Measurements from ENCODE around the gene WEE1.

The WEE1 gene

GRCh38 chr11:9565822-9566560, 7.5 kb upstream of the WEE1 start:
- peak in 1 of 2 donors; percentile 42 for DNase-seq (ENCODE audit: low read depth in 1 of 2, low spot score in 1 of 2)

- DNase-seq (ENCODE audit: low read depth in 1 of 2, low spot score in 1 of 2) = no peak
Observed at GRCh38 chr11:9566561-9567063, 6.9 kb upstream of the WEE1 start.

DNA sequence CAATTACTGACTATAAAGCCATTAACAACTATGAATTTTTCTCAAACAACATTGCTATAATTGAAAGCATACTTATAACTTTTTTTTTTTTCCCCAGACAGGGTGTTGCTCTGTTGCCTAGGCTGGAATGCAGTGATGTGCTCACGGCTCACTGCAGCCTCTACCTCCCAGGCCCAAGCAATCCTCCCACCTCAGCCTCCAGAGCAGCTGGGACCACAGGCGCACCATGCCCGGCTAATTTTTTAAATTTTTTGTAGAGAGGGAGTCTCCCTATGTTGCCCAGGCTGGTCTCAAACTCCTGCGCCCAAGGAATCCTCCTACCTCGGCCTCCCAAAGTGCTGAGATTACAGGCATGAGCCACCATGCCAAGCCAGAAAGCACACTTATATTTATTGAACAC, 6.1 kb upstream of the WEE1 start:
- no peak for DNase-seq (ENCODE audit: low read depth in 1 of 2, low spot score in 1 of 2)

GRCh38 chr11:9568161-9568853, 5.2 kb upstream of the WEE1 start:
- DNase-seq (ENCODE audit: low read depth in 1 of 2, low spot score in 1 of 2) = no peak

DNA sequence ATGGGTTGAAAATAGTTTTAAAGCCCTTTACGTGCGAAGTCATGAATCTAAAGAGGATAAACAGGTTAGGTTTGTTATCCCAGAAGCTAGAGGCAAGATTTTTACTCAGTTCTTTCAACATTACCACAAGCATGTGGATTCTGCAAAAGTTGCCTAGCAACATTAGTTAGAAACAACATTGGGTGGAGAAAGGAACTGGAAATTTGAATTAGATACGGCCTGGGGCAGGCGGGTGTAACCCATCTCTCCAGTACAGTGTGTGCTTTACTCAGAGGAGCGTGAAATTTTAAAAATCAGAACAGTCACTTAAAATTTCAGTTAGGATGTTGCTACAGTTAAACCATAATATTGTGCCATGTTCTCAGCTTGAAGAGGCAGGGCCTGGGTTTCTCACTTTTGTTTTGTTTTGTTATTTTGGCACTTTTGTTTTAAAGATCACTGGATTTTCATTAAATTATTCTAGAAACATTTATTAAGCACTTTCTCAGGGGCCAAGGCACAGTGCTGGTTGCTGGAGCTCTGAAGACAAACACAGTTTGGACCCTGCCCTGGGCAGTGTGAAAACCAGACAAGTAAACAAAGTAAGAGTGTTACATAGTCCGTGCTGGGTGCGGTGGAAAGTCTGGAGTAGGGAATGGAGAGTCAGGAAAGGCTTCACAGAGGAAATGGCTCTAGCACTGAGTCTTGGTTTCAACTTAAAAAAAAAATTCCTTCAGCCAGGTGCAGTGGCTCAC, 4.4 kb upstream of the WEE1 start:
- no peak for DNase-seq (ENCODE audit: low read depth in 1 of 2, low spot score in 1 of 2)

DNA sequence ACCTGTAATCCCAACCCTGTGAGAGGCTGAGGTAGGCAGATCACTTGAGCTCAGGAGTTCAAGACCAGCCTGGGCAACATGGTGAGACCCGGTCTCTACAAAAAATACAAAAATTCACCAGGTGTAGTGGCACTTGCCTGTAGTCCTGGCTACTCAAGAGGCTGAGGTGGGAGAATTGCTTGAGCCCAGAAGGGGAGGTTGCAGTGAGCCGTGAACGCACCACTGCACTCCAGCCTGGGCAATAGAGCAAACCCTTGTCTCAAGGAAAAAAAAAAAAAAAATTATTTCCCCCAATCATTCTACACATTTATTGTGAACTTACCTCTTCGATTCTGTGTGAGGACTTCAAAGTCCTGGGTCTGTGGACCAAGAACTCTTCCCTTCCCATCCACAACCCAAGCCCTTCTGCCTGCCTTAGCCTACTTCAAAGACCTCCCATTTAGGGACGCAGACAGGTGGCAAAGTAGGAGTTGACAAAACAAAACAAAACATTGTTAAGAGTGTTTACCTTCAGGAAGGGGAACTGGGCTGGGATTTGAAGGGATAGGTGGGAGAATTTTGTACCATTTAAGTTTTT, 3.8 kb upstream of the WEE1 start:
- no peak for DNase-seq (ENCODE audit: low read depth in 1 of 2, low spot score in 1 of 2)

GRCh38 chr11:9570313-9571025, 3.0 kb upstream of the WEE1 start:
- DNase-seq (ENCODE audit: low read depth in 1 of 2, low spot score in 1 of 2) = no peak

GRCh38 chr11:9571071-9571762, 2.3 kb upstream of the WEE1 start:
- DNase-seq (ENCODE audit: low read depth in 1 of 2, low spot score in 1 of 2) = no peak

- DNase-seq (ENCODE audit: low read depth in 1 of 2, low spot score in 1 of 2) = no peak
Observed at GRCh38 chr11:9571763-9572115, 1.7 kb upstream of the WEE1 start.

- DNase-seq (ENCODE audit: low read depth in 1 of 2, low spot score in 1 of 2) = peak in 1 of 2 donors; percentile 6
Observed at GRCh38 chr11:9573775-9574621, 528 bp downstream of the WEE1 start.

GRCh38 chr11:9574622-9575259, 1.3 kb downstream of the WEE1 start:
- peak in 1 of 2 donors; percentile 9 for DNase-seq (ENCODE audit: low read depth in 1 of 2, low spot score in 1 of 2)

- no peak for DNase-seq (ENCODE audit: low read depth in 1 of 2, low spot score in 1 of 2)
Observed at GRCh38 chr11:9575260-9576240, 2.1 kb downstream of the WEE1 start.

DNA sequence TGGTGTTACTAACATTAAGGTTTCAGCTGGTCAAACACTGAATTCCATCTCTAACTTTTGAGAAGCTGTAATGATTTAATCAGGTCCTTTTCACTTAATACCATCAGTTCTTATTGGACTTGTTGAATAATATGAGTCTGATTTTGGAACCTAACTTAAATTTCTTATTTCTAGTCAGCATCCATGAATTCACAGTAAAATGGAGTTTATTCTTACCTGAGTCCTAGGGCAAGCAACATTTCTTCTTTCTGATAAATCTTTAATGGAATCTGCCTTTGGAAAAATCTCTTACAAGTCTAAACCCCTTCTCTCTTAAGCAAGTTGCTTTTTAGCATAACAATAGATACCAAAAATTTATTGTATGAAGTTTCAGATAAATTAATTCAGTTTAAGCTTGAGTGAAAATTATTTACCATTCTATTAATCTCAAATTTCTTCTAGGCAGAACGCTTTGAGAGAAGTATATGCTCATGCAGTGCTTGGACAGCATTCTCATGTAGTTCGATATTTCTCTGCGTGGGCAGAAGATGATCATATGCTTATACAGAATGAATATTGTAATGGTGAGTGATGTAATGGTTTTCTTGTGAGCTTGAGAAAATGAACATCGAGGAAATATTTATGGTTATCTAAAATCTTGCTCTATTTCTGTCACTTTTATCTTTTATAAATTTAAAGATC, 3.4 kb downstream of the WEE1 start:
- no peak for DNase-seq (ENCODE audit: low read depth in 1 of 2, low spot score in 1 of 2)

DNA sequence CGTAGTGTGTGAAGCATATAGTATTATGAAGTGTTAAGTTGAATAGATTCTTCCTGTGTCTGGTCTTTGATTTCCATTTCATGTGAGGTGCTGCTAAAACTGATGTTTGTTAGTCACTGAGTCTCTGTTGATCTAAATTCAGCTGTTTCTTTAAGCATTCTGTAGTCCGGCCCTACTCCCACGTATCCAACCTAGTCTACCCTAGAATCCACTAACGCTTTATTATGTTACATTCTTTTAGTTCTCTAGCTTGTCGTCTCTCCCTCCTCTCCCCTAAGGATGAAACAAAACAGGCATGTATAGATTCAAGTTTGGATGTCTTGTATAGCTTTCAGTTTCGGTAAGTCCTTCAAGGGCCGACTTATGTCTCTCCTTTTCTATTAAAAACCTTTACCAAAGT, 4.1 kb downstream of the WEE1 start:
- DNase-seq (ENCODE audit: low read depth in 1 of 2, low spot score in 1 of 2) = no peak

DNA sequence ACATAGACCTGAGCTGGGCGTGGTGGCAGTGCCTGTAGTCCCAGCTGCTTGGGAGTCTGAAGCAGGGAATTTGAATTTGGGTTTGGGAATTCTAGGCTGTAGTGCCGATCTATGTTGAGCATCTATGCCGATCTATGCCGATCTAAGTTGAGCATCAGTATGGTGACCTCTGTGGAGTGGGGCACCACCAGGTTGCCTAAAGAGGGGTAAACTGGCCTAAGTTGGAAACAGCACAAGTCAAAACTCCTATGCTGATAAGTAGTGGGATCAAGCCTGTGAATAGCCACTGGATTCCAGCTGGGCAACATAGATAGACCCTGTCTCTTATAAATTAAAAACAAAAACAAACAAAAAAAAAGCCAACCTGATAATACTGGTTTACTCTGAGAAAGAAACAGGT, 7.4 kb downstream of the WEE1 start:
- no peak for DNase-seq (ENCODE audit: low read depth in 1 of 2, low spot score in 1 of 2)

GRCh38 chr11:9581556-9582161, 8.2 kb downstream of the WEE1 start:
- no peak for DNase-seq (ENCODE audit: low read depth in 1 of 2, low spot score in 1 of 2)

DNA sequence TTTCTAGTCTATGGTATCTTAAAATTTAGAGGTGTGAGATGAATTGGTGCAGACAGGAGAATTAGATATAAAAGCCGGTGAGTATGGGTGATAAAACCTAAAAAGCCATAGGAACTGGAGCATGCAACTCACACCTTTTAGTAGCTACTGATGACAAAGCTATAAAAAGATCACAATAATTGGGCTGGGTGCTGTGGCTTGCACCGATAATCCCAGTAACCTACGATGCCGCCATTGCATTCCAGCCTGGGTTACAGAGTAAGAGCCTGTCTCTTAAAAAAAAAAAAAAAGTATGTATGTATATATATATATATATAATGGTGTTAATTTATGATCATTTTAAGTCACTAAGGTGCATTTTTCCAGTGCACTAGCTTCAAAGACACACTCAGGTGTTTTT, 17.2 kb downstream of the WEE1 start:
- DNase-seq (ENCODE audit: low read depth in 1 of 2, low spot score in 1 of 2) = no peak
